ENCODE data around the gene KATNAL1. TPM values are rescaled to one million over a fixed set of nuclear protein-coding genes. Genes with fewer than 3 reads are reported as not detected.

KATNAL1 gene
- total and polyA plus RNA-seq, 10 of the 15 experiments (the other 5 are each of a cell fraction or from before 2014, with no cell fraction given), result 6.5 to 18.7 (median 11.7) TPM

DNA sequence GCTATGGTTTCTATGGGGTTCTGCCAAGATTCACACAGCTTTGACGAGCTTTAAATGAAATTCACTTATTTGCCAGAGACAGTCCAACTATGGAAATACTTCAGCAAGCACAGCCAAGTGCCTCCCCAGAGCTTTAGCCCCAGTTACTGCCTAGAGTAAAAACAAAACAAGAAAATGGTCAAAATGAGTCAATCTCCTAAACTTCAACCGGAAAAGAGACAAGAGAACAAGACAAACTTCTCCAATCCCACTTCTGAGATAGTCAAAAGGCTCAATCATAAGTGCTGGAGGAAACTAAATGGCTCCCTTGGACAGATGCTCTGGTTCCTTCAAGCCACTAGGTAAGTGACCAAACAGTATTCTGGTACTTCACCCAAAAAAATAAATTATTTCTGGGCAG is 65.8 kb downstream of the KATNAL1 start (continued):
- TF ChIP-seq, protein P1, sequence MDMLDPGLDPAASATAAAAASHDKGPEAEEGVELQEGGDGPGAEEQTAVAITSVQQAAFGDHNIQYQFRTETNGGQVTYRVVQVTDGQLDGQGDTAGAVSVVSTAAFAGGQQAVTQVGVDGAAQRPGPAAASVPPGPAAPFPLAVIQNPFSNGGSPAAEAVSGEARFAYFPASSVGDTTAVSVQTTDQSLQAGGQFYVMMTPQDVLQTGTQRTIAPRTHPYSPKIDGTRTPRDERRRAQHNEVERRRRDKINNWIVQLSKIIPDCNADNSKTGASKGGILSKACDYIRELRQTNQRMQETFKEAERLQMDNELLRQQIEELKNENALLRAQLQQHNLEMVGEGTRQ (IDR thresholded peaks at IDR 0.05; ENCODE audit: borderline replicate concordance, low read depth, low read length), result no peak
- TF ChIP-seq HDAC6 (IDR thresholded peaks at IDR 0.05; ENCODE audit: unreplicated experiment) (no peak), BCL11A (IDR thresholded peaks at IDR 0.05; ENCODE audit: low read depth, low read length) (peak; percentile 69; the same call in 1 of the 2 replicates), CREM (IDR thresholded peaks at IDR 0.05; ENCODE audit: low read depth) (0 out of 2 replicates have a peak, but pooled peaks have one; percentile 35), BACH1 (IDR thresholded peaks at IDR 0.05; ENCODE audit: borderline replicate concordance) (no peak), BMI1 (IDR thresholded peaks at IDR 0.05; ENCODE audit: borderline replicate concordance) (no peak), RB1 (IDR thresholded peaks at IDR 0.05; ENCODE audit: borderline replicate concordance) (no peak), SMC3 (IDR thresholded peaks at IDR 0.05; ENCODE audit: borderline replicate concordance, low read length) (no peak), STAT3 (IDR thresholded peaks at IDR 0.05; ENCODE audit: low read depth, low read length) (no peak), IKZF2 (IDR thresholded peaks at IDR 0.05) (peak; percentile 69 to 70), DPF2 (IDR thresholded peaks at IDR 0.05) (peak; percentile 54; the same call in 1 of the 2 replicates), SP1 (IDR thresholded peaks at IDR 0.05; ENCODE audit: low read depth, low read length) (no peak), CBX5 (IDR thresholded peaks at IDR 0.05; ENCODE audit: low read depth) (0 out of 2 replicates have a peak, but pooled peaks have one; percentile 40), ZNF217 (IDR thresholded peaks at IDR 0.05) (no peak), ASH2L (IDR thresholded peaks at IDR 0.05; ENCODE audit: borderline replicate concordance, low read depth) (no peak), PAX5 (IDR thresholded peaks at IDR 0.05; ENCODE audit: borderline replicate concordance, low read depth, low read length) (no peak)
- TF ChIP-seq, protein P2, sequence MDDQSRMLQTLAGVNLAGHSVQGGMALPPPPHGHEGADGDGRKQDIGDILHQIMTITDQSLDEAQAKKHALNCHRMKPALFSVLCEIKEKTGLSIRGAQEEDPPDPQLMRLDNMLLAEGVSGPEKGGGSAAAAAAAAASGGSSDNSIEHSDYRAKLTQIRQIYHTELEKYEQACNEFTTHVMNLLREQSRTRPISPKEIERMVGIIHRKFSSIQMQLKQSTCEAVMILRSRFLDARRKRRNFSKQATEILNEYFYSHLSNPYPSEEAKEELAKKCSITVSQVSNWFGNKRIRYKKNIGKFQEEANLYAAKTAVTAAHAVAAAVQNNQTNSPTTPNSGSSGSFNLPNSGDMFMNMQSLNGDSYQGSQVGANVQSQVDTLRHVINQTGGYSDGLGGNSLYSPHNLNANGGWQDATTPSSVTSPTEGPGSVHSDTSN (IDR thresholded peaks at IDR 0.05; ENCODE audit: insufficient replicate concordance, low read depth, low read length), result no peak
- TF ChIP-seq, protein P3, sequence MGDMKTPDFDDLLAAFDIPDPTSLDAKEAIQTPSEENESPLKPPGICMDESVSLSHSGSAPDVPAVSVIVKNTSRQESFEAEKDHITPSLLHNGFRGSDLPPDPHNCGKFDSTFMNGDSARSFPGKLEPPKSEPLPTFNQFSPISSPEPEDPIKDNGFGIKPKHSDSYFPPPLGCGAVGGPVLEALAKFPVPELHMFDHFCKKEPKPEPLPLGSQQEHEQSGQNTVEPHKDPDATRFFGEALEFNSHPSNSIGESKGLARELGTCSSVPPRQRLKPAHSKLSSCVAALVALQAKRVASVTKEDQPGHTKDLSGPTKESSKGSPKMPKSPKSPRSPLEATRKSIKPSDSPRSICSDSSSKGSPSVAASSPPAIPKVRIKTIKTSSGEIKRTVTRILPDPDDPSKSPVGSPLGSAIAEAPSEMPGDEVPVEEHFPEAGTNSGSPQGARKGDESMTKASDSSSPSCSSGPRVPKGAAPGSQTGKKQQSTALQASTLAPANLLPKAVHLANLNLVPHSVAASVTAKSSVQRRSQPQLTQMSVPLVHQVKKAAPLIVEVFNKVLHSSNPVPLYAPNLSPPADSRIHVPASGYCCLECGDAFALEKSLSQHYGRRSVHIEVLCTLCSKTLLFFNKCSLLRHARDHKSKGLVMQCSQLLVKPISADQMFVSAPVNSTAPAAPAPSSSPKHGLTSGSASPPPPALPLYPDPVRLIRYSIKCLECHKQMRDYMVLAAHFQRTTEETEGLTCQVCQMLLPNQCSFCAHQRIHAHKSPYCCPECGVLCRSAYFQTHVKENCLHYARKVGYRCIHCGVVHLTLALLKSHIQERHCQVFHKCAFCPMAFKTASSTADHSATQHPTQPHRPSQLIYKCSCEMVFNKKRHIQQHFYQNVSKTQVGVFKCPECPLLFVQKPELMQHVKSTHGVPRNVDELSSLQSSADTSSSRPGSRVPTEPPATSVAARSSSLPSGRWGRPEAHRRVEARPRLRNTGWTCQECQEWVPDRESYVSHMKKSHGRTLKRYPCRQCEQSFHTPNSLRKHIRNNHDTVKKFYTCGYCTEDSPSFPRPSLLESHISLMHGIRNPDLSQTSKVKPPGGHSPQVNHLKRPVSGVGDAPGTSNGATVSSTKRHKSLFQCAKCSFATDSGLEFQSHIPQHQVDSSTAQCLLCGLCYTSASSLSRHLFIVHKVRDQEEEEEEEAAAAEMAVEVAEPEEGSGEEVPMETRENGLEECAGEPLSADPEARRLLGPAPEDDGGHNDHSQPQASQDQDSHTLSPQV (IDR thresholded peaks at IDR 0.05), result no peak
- TF ChIP-seq, protein P4, sequence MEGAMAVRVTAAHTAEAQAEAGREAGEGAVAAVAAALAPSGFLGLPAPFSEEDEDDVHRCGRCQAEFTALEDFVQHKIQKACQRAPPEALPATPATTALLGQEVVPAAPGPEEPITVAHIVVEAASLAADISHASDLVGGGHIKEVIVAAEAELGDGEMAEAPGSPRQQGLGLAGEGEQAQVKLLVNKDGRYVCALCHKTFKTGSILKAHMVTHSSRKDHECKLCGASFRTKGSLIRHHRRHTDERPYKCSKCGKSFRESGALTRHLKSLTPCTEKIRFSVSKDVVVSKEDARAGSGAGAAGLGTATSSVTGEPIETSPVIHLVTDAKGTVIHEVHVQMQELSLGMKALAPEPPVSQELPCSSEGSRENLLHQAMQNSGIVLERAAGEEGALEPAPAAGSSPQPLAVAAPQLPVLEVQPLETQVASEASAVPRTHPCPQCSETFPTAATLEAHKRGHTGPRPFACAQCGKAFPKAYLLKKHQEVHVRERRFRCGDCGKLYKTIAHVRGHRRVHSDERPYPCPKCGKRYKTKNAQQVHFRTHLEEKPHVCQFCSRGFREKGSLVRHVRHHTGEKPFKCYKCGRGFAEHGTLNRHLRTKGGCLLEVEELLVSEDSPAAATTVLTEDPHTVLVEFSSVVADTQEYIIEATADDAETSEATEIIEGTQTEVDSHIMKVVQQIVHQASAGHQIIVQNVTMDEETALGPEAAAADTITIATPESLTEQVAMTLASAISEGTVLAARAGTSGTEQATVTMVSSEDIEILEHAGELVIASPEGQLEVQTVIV (IDR thresholded peaks at IDR 0.05; ENCODE audit: borderline replicate concordance, partially characterized antibody), result no peak
- TF ChIP-seq, protein P5, sequence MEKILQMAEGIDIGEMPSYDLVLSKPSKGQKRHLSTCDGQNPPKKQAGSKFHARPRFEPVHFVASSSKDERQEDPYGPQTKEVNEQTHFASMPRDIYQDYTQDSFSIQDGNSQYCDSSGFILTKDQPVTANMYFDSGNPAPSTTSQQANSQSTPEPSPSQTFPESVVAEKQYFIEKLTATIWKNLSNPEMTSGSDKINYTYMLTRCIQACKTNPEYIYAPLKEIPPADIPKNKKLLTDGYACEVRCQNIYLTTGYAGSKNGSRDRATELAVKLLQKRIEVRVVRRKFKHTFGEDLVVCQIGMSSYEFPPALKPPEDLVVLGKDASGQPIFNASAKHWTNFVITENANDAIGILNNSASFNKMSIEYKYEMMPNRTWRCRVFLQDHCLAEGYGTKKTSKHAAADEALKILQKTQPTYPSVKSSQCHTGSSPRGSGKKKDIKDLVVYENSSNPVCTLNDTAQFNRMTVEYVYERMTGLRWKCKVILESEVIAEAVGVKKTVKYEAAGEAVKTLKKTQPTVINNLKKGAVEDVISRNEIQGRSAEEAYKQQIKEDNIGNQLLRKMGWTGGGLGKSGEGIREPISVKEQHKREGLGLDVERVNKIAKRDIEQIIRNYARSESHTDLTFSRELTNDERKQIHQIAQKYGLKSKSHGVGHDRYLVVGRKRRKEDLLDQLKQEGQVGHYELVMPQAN (conservative IDR thresholded peaks at IDR 0.05), result no peak
